ENCODE data around the gene PTPRM. TPM values are rescaled to one million over a fixed set of nuclear protein-coding genes. Genes with fewer than 3 reads are reported as not detected.

The PTPRM gene
- total RNA-seq, 1 donor from 2014 or later, result 10.7 TPM

DNA sequence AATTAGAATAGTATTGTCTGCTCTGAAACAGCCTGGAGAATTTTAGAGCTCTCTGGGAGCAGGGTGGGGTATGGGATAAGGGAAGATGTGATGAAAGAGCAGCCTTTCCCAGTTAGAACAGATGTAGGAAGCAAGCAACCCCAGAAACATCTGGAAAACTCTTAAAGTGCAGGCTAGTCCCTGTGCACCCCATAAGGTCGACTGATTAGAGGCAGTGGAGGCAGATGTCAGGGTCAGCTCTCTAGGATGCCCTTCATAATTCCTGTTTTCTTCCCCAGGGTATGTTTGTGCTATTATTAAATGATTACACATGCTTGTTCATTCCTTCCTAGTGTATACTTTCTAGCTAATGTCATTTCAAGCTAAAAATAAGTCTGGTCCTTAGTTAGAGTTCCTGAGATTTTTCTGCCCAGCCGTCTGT, 41.7 kb downstream of the PTPRM start:
- no peak for DNase-seq (ENCODE audit: low spot score)
- Mint-ChIP-seq H3K27ac (no peak overlapping the region), H3K4me3 (no peak overlapping the region), H3K36me3 (ENCODE audit: low read depth) (no peaks in the 10 kb centered on the region), H3K4me1 (ENCODE audit: low read depth) (no peaks in the 10 kb centered on the region), H3K27me3 (ENCODE audit: insufficient read depth) (no peaks in the 10 kb centered on the region), H3K9me3 (no peaks in the 10 kb centered on the region)
- intact Hi-C loops (cut with micrococcal nuclease), result no loop called here

- no peaks in the 10 kb centered on the region for H3K9me3 Mint-ChIP-seq
- H3K27me3 Mint-ChIP-seq (ENCODE audit: insufficient read depth), result no peaks in the 10 kb centered on the region
- intact Hi-C loops (cut with micrococcal nuclease), result no loop called here
- H3K36me3 Mint-ChIP-seq (ENCODE audit: low read depth), result no peaks in the 10 kb centered on the region
- H3K4me3 Mint-ChIP-seq, result no peak overlapping the region
- H3K27ac Mint-ChIP-seq, result no peak overlapping the region
- H3K4me1 Mint-ChIP-seq (ENCODE audit: low read depth), result no peaks in the 10 kb centered on the region
- DNase-seq (ENCODE audit: low spot score), result no peak
These were observed 42.5 kb downstream of the PTPRM start for GRCh38 chr18:7609617-7610016.

- no peaks in the 10 kb centered on the region for H3K36me3 Mint-ChIP-seq (ENCODE audit: low read depth)
- no peak for DNase-seq (ENCODE audit: low spot score)
- no peaks in the 10 kb centered on the region for H3K9me3 Mint-ChIP-seq
- H3K4me1 Mint-ChIP-seq (ENCODE audit: low read depth), result no peaks in the 10 kb centered on the region
- H3K27me3 Mint-ChIP-seq (ENCODE audit: insufficient read depth), result peaks cover 3% of the 10 kb centered on the region
- intact Hi-C loops (cut with micrococcal nuclease), result no loop called here
- no peak overlapping the region for H3K27ac Mint-ChIP-seq
- no peak overlapping the region for H3K4me3 Mint-ChIP-seq
These were observed 46.9 kb downstream of the PTPRM start for GRCh38 chr18:7614042-7614441.

- H3K27ac Mint-ChIP-seq, result no peak overlapping the region
- no peaks in the 10 kb centered on the region for H3K9me3 Mint-ChIP-seq
- no peaks in the 10 kb centered on the region for H3K36me3 Mint-ChIP-seq (ENCODE audit: low read depth)
- intact Hi-C loops (cut with micrococcal nuclease), result no loop called here
- H3K4me3 Mint-ChIP-seq, result no peak overlapping the region
- no peaks in the 10 kb centered on the region for H3K4me1 Mint-ChIP-seq (ENCODE audit: low read depth)
- H3K27me3 Mint-ChIP-seq (ENCODE audit: insufficient read depth), result peaks cover 3% of the 10 kb centered on the region
- DNase-seq (ENCODE audit: low spot score), result no peak
These were observed 48.7 kb downstream of the PTPRM start for GRCh38 chr18:7615840-7616239.

- no peak overlapping the region for H3K4me3 Mint-ChIP-seq
- H3K4me1 Mint-ChIP-seq (ENCODE audit: low read depth), result no peaks in the 10 kb centered on the region
- intact Hi-C loops (cut with micrococcal nuclease), result no loop called here
- H3K36me3 Mint-ChIP-seq (ENCODE audit: low read depth), result no peaks in the 10 kb centered on the region
- DNase-seq (ENCODE audit: low spot score), result no peak
- H3K27me3 Mint-ChIP-seq (ENCODE audit: insufficient read depth), result peaks cover 3% of the 10 kb centered on the region
- H3K9me3 Mint-ChIP-seq, result no peaks in the 10 kb centered on the region
- no peak overlapping the region for H3K27ac Mint-ChIP-seq
These were observed 49.5 kb downstream of the PTPRM start for GRCh38 chr18:7616661-7617060.

GRCh38 chr18:7617738-7618422, 50.8 kb downstream of the PTPRM start:
- Mint-ChIP-seq H3K36me3 (ENCODE audit: low read depth) (no peaks in the 10 kb centered on the region), H3K9me3 (no peaks in the 10 kb centered on the region), H3K4me3 (no peak overlapping the region), H3K27ac (no peak overlapping the region), H3K27me3 (ENCODE audit: insufficient read depth) (peaks cover 3% of the 10 kb centered on the region), H3K4me1 (ENCODE audit: low read depth) (no peaks in the 10 kb centered on the region)
- no peak for DNase-seq (ENCODE audit: low spot score)
- intact Hi-C loops (cut with micrococcal nuclease), result no loop called here

- intact Hi-C loops (cut with micrococcal nuclease), result no loop called here
- no peak for DNase-seq (ENCODE audit: low spot score)
- Mint-ChIP-seq H3K36me3 (ENCODE audit: low read depth) (no peaks in the 10 kb centered on the region), H3K4me1 (ENCODE audit: low read depth) (no peaks in the 10 kb centered on the region), H3K9me3 (no peaks in the 10 kb centered on the region), H3K4me3 (no peak overlapping the region), H3K27me3 (ENCODE audit: insufficient read depth) (peaks cover 3% of the 10 kb centered on the region), H3K27ac (no peak overlapping the region)
These were observed 51.9 kb downstream of the PTPRM start for GRCh38 chr18:7618891-7619442.

GRCh38 chr18:7619676-7620075, 52.6 kb downstream of the PTPRM start:
- Mint-ChIP-seq H3K4me1 (ENCODE audit: low read depth) (no peaks in the 10 kb centered on the region), H3K27ac (no peak overlapping the region), H3K9me3 (no peaks in the 10 kb centered on the region), H3K36me3 (ENCODE audit: low read depth) (no peaks in the 10 kb centered on the region), H3K27me3 (ENCODE audit: insufficient read depth) (peaks cover 3% of the 10 kb centered on the region), H3K4me3 (no peak overlapping the region)
- no peak for DNase-seq (ENCODE audit: low spot score)
- intact Hi-C loops (cut with micrococcal nuclease), result no loop called here

- Mint-ChIP-seq H3K4me3 (no peak overlapping the region), H3K4me1 (ENCODE audit: low read depth) (no peaks in the 10 kb centered on the region), H3K27ac (no peak overlapping the region), H3K27me3 (ENCODE audit: insufficient read depth) (peaks cover 1% of the 10 kb centered on the region), H3K36me3 (ENCODE audit: low read depth) (no peaks in the 10 kb centered on the region), H3K9me3 (no peaks in the 10 kb centered on the region)
- no peak for DNase-seq (ENCODE audit: low spot score)
- intact Hi-C loops (cut with micrococcal nuclease), result no loop called here
These were observed 55.6 kb downstream of the PTPRM start for GRCh38 chr18:7622721-7623120.

GRCh38 chr18:7623681-7624080, 56.6 kb downstream of the PTPRM start:
- no peaks in the 10 kb centered on the region for H3K9me3 Mint-ChIP-seq
- no peak overlapping the region for H3K27ac Mint-ChIP-seq
- no peaks in the 10 kb centered on the region for H3K4me1 Mint-ChIP-seq (ENCODE audit: low read depth)
- DNase-seq (ENCODE audit: low spot score), result no peak
- no peak overlapping the region for H3K4me3 Mint-ChIP-seq
- H3K36me3 Mint-ChIP-seq (ENCODE audit: low read depth), result no peaks in the 10 kb centered on the region
- intact Hi-C loops (cut with micrococcal nuclease), result no loop called here
- H3K27me3 Mint-ChIP-seq (ENCODE audit: insufficient read depth), result no peaks in the 10 kb centered on the region

DNA sequence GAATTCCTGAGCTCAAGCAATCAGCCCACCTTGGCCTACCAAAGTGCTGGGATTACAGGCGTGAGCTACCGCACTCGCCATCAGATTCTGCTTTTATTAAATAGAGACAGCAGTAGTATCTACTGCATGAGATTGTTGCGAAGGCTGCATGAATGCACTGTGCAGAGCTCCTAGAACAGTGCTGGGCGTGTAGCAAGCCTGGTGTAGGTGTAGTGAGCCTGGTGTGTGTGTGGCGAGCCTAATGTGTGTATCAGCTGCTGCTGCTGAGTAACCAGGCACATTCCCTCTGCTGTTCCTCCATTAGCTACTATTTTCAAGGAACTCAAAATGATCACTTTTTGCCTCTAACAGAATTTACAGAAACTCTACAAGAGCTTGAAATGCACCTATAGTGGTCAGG, 57.6 kb downstream of the PTPRM start:
- no peak for DNase-seq (ENCODE audit: low spot score)
- no peak overlapping the region for H3K4me3 Mint-ChIP-seq
- H3K4me1 Mint-ChIP-seq (ENCODE audit: low read depth), result no peaks in the 10 kb centered on the region
- H3K27me3 Mint-ChIP-seq (ENCODE audit: insufficient read depth), result no peaks in the 10 kb centered on the region
- intact Hi-C loops (cut with micrococcal nuclease), result no loop called here
- no peaks in the 10 kb centered on the region for H3K9me3 Mint-ChIP-seq
- H3K36me3 Mint-ChIP-seq (ENCODE audit: low read depth), result no peaks in the 10 kb centered on the region
- H3K27ac Mint-ChIP-seq, result no peak overlapping the region

DNA sequence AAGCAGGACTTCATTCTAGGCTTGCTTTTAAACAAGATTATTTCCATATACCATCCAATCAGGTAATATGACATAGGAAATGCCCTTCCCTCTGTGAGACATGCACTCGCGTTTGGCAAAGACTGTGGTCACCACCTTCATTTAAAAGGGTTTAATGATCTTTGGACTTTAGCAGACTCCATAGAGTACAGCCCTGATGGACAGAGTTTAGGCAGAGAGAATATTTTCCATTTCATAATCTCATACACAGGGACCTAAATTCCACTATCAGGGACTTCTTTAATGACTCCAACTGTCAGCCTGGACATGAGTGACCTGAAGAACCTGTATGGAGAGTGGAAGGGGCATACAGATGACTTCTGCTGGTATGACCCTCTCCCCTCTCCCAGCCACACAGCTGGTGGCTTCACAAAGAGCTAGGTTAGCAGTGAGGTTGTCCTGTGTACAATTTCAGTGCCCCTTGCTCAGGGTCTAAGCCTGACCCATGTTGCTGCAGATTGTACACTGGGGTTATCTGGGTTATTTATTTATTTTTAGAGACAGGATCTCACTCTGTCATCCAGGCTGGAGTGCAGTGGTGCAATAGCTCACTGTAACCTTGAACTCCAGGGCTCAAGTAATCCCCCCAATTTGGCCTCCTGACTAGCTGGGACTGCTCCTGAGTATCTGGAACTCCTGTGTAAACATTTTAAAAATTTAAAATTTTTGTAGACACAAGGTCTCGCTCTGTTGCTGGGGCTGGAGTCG, 59.2 kb downstream of the PTPRM start:
- Mint-ChIP-seq H3K27ac (no peak overlapping the region), H3K9me3 (no peaks in the 10 kb centered on the region), H3K4me3 (no peak overlapping the region), H3K27me3 (ENCODE audit: insufficient read depth) (no peaks in the 10 kb centered on the region), H3K36me3 (ENCODE audit: low read depth) (no peaks in the 10 kb centered on the region), H3K4me1 (ENCODE audit: low read depth) (no peaks in the 10 kb centered on the region)
- no peak for DNase-seq (ENCODE audit: low spot score)
- intact Hi-C loops (cut with micrococcal nuclease), result no loop called here

DNA sequence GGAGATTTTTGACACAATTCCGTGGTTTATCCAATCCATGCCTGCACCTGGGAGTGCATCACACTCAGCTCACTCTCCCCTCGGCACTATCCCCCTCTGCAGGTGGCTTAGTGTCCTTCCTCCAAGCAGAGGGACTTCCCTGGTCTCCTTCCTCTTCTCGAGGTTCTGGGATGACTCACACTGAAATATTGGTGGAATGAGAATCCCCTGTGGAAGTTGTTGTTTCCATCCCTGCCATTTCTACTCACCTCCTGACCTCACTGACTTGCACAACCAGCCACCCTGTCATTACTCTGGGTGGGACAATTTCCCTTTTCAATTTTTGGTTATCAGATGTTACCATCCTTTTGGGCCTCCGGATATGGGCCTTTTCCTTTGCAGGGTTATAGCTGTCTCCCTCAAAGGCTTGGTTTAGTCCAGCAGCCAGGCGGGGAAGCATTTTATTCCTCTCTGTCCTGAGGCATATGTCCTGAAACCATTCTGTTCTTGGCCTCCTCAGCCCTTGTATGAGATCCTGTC, 59.9 kb downstream of the PTPRM start:
- H3K36me3 Mint-ChIP-seq (ENCODE audit: low read depth), result no peaks in the 10 kb centered on the region
- no peaks in the 10 kb centered on the region for H3K4me1 Mint-ChIP-seq (ENCODE audit: low read depth)
- no peak overlapping the region for H3K4me3 Mint-ChIP-seq
- no peak for DNase-seq (ENCODE audit: low spot score)
- intact Hi-C loops (cut with micrococcal nuclease), result no loop called here
- no peak overlapping the region for H3K27ac Mint-ChIP-seq
- no peaks in the 10 kb centered on the region for H3K9me3 Mint-ChIP-seq
- no peaks in the 10 kb centered on the region for H3K27me3 Mint-ChIP-seq (ENCODE audit: insufficient read depth)

Measured in activated T-helper 1 cell treated with anti-CD3 and anti-CD28 coated beads, Interleukin-12 subunit alpha, Interleukin-12 subunit beta, Interleukin-2, Interleukin-4 antibody, amounts not matched to agents 30 ng/mL and 10 ng/mL and 1 ng/mL, durations not matched to agents 14 hours and 24 hours and 36 hours (primary cell).